SU-DHL-6 (cell line): Measurements from ENCODE around the gene PIAS3.

Experiments used
- CTCF ChIP-seq: fragments of 200-600 bp; sonication (generic); IDR thresholded peaks from one replicate; pipeline ENCODE4 v1.5.1; 2017; ENCODE audit warnings: antibody characterized with exemption, mild to moderate bottlenecking, low read length, moderate library complexity; ENCODE audit not compliant: insufficient read depth, poor library complexity, severe bottlenecking
- EZH2phosphoT487 ChIP-seq: fragments of 200-600 bp; sonication (generic), shearing (Covaris generic); conservative IDR thresholded peaks from 2 replicates; pipeline ENCODE4 v1.6.1; 2018; ENCODE audit warnings: mild to moderate bottlenecking, antibody characterized with exemption, low read length, moderate library complexity, mixed read lengths

- TF ChIP-seq CTCF = no peak
- TF ChIP-seq EZH2phosphoT487 = no peak
Observed at GRCh38 chr1:145874646-145875045, 15.8 kb upstream of the PIAS3 start.
